ENCODE data around the gene NCBP3.
"Not testable (repeated sequence)": the region's sequence is repeated elsewhere in the genome, so short reads cannot be mapped to it uniquely, and the experiment has no call there.

The NCBP3 gene

DNA sequence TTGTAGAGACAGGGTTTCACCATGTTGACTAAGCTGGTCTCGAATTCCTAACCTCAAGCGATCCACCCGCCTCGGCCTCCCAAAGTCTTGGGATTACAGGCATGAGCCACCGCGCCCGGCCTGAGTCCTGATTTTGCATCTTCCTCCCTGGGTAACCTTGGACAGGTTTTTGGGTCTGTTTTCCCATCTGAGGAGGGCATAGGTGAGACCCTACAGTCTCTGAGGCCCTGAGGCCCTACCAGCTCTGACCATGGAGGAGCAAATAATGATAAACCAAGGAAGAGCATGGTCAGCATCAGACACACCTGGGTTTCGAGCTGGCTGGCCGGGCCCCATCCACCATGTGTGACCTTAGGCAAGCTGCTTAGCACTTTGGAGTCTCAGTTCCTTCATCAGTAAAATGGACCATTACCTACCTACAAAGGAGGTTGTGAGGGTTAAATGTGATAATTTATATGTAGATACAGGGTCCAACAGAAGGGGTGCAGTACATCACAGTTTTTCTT is 1.2 kb upstream of the NCBP3 start:
- DNase-seq (ENCODE audit: low read depth), result no peak

DNA sequence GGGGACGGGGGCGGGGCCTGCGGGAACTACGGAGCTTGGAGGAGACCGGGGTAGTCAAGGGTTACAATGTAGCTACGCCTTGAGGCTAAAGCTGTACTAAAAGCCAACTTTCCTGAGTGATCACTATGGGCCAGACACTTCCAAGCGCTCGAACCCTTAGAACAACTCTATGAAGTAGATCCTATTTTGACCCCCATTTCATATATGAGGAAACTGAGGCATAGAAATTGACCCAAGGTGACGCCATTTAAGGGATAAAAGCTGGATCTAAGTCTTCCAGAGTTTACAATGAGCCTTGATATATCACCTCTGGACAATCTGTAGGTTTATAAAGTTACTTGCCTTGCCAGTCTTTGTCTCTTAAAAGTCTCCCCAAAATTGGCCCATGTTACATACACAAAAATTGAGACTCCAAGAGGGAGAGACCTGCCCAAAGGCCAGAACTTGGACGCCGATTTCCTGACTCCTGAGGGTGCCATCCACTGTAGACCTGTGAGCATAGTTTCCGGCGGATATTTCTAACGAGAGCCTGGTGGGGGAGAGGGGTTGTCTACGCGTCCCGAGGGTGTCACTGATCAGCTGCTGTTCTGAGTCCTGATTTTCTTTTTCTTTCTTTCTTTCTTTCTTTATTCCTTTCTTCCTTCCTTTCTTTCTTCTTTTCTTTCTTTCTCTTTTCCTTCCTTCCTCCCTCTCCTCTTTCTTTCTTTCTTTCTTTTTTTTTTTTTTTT is 555 bp upstream of the NCBP3 start:
- DNase-seq (ENCODE audit: low read depth), result no peak

DNA sequence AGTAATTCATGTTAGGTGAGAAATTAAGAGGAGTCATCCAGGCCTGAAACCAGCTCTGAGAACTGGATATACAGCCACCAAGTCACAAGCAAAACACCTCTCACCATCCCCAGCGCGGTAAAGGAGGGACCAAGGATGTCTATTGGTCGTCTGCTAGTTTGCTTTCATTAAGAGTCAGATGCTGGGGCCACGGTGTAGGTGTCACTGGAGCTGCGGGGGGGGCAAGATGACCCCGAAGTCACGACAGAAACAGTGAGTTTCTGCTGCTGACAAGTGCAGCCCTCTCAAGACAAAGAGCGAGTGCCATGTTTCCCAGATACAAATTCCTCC is 790 bp downstream of the NCBP3 start:
- DNase-seq (ENCODE audit: low read depth), result peak; percentile 25

DNA sequence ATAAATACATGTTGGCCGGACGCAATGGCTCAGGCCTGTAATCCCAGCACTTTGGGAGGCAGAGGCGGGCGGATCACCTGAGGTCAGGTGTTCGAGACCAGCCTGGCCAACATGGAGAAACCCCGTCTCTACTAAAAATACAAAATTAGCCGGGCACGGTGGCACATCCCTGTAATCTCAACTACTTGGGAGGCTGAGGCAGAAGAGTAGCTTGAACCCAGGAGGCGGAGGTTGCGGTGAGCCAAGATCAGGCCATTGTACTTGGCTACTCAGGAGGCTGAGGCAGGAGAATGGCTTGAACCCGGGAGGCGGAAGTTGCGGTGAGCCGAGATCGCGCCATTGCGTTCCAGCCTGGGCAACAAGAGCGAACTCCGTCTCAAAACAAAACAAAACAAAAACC is 1.5 kb downstream of the NCBP3 start:
- not testable (repeated sequence) for DNase-seq (ENCODE audit: low read depth)

DNA sequence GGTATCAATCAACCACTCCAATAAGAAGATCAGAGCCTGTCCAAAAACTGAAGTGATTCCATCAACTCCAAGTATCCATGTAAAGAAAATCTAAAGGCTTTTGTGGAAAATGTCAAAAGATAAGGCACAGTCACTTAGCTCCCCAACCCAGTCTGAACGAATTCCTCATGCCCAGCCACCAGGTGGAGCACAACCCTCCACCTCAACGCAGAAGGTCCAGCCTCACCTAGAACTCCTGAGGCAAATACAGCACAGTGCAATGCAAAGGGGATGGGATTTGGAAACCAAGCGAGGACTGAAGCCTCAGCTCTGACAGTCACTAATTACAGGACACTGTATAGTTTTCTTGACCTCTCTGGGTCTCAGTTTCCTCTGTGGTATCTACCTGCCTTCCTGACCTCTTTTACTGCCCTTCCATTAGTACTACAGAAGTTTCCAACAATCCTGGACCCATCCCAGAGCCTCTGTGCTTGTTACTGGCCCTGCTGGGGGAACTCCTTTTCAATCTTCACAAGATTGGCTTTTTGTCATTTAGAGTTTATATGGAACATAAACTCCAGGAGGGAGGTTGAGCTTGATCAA is 2.0 kb downstream of the NCBP3 start:
- DNase-seq (ENCODE audit: low read depth), result peak; percentile 24

DNA sequence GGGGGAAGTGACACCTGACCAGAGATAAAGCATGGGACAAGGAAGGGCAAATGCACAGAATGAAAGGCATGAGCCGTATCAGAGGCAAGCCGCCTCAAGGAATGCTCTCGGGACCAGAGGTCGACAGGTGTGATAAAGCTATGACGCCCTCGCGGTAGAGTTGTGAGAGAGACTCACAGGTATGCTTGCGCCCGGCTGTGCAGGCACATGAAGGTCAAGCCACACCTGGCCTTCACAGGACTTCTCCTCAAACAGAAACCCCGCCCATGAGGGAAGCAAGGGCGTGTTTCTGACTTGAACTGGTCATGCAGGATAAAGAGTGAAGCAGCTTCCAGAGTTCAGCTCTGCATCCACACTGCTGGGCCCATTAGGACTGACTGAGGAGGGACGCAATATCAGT is 7.8 kb downstream of the NCBP3 start:
- DNase-seq (ENCODE audit: low read depth), result no peak

DNA sequence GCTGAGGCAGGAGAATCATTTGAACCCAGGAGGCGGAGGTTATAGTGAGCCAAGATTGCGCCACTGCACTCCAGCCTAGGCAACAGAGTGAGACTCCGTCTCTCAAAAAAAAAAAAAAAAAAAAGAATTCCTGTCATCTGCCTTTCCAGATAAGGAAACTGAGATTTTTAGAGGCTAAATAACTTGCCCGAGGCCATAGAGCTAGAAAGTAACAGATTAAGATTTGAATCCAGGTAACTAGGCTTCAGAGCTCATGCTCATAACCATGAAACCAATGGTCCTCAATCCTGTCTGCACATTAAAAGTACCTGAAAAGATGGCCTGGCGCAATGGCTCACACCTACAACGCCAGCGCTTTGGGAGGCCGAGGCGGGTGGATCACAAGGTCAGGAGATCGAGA is 9.5 kb downstream of the NCBP3 start:
- DNase-seq (ENCODE audit: low read depth), result no peak

DNA sequence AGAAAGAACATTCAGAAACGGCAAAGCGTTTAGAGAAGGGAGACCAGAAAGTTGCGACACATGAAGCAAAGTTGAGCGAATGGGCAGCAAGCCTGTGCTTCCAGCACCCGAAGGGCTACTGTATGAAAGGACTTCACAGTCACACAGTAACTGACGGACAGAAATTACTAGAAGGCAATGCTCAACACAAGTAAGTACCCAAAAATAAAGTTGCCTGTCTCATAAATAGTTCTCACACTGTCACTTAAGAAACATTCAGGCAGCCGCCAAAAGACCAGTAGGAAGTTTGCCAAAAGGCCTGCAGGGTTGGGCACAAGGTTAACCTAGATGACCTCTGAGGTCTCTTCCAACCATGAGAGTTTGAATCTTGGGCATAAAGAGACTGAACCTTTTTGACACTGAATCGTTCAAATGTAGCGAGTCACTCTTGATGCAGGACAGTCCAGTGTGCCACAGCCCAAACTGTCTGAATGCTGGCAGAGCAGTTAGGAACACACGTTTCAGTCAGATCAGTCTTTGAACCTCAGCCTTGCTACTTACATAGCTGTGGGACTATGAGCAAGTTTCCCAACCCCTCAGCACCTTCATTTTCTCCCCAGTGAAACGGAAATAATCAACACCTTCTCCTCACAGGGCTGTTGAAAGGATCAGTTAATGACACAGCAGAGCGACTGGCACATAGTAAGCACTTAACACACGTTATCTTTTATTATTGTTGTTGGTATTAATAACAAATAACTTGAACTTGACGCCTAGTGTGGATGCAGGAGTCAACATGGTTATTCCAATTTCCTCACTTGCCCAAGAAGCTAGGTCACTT is 10.4 kb downstream of the NCBP3 start:
- DNase-seq (ENCODE audit: low read depth), result no peak

DNA sequence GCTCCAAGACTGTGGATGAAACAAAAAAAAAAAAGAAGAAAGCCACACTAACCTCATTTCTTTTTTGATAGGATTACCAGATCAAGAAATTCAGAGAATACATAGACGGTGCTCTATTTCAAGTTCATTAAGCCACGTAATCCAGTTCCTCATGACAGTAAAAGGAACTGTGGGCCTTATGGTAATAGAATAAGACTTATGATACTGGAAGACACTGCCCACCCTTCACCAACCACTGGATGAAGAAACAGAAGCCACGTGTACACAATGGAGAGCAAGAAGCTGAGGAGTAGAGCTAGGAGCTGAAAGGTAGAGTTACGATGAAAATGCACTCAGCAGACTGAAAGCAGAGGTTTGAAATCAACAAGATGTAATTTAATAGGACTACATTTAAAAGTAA is 11.2 kb downstream of the NCBP3 start:
- no peak for DNase-seq (ENCODE audit: low read depth)

DNA sequence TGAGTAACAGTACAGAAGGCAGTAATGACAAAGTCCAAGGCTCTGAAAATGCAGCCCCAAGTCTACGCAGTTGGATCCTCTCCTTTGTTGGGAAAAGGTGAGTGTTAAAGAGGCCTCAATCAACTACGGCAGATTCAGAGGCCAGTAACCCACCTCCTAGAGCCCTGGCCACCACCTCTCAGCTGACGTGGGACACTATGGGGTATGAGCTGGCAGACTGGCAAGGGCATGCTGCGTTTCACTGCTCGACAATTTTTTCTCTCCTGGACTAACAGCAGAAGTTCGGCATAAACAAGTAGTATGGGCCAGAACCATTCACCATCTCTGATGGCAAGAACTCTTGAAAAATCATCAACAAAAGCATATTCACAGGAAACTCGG is 17.2 kb downstream of the NCBP3 start:
- DNase-seq (ENCODE audit: low read depth), result no peak

DNA sequence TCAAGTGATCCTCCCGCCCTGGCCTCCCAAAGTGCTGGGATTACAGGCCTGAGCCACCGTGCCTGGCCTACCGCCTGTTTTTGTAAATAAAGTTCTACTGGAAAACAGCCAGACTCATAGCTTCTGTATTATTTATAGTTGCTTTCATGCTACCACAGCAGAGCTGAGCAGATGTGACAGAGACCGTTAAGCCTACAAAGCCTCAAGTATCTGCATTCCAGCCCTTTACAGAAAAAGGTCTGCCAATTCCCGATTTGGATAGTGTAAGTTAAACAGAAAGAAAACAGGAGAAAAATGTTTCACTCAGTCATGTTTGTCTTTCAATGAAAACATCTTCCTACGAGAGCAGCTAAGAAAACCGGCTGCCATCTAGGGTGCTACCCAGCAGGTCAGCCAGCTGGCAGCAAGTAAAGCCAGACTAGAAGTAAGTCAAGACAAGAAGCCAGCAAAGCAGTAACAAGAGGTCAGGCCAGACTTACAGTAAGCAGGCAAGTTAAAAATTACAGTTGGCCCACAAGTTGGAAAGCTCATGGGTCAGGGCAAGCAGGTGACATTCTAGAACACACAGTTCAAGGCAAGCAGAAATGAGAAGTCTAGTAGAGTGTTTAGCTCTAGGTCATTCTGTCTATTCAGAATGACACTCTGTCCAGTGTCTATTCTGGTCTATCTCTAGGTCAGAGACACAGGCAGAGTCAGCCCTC is 17.7 kb downstream of the NCBP3 start:
- DNase-seq (ENCODE audit: low read depth), result no peak

DNA sequence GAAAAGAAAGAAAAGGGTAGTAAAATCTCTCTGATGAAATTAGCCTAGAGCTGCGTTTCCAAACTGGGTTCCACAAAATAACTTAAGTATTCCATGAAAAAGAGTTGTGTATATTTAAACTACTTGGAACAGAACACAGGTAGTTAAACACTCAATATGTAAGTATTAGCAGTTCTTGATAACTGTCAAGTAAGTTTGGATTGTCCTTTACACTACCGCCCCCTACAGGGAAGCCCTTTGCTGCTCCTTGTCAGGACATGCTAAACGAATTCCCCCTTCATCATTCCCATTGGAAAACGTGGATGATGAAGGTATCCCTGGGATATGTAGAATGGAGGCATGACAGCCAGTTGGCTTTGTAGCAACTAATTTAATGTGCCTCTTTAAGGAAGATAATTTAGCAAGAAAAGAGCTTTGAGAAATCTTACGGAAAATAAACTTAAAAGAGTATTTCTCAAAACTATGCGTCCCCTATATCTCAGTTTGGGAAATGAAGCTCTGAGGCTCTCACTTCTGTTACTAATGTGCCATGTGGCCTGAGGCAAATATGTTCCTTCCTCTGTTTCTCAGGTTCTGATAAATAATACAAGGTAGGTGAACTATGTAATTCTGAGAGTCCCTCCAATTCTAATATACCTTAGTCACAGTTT is 18.8 kb downstream of the NCBP3 start:
- peak; percentile 53 for DNase-seq (ENCODE audit: low read depth)

DNA sequence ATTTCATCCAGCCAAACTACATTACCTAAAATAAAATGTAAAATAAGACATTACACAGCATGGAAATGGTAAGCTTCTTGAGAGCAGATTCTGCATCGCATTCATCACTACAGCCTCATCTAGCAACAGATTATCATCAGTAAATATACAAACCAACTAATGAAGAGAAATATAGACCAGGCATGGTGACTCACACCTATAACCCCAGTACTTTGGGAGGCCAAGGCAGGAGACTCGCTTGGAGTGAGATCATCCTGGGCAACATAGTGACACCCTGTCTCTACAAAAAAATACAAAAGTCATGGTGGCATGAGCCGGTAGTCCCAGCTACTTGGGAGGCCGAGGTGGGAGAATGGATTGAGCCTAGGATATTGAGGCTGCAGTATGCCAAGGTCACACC is 19.9 kb downstream of the NCBP3 start:
- DNase-seq (ENCODE audit: low read depth), result no peak

DNA sequence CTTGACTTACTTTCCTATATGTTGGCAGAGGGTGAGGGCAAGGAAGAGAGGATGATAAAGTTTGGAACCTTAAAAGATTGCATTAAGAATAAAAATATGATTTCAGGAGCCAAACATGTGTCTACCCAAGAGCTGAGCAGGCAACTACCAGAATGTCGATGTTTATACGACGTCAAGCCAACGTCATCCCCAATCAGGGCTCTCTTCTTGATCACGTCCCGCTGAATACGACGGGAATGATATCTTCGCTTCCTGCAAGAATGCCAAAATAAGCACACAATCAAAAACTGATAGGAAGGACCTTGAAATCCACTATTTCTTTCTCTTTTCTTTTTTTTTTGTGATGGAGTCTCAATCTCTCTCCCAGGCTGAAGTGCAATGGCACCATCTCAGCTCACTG is 24.9 kb downstream of the NCBP3 start:
- no peak for DNase-seq (ENCODE audit: low read depth)

DNA sequence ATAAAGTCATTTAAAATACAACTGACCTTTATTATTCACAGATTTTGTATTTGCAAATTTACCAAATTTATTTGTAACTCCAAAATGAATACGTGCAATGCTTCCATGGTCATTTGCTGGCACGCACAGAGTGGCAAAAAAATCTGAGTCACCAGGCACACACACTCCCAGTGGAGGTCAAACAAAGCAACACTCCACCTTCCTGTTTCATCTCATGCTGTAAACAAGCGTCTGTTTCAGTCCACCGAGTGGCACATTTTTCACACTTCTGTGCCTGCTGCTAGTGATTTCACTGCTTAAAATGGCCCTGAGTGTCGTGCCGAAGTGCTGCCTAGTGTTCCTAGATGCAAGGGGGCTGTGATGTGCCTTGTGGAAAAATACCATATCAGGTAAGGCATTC is 27.3 kb downstream of the NCBP3 start:
- no peak for DNase-seq (ENCODE audit: low read depth)

DNA sequence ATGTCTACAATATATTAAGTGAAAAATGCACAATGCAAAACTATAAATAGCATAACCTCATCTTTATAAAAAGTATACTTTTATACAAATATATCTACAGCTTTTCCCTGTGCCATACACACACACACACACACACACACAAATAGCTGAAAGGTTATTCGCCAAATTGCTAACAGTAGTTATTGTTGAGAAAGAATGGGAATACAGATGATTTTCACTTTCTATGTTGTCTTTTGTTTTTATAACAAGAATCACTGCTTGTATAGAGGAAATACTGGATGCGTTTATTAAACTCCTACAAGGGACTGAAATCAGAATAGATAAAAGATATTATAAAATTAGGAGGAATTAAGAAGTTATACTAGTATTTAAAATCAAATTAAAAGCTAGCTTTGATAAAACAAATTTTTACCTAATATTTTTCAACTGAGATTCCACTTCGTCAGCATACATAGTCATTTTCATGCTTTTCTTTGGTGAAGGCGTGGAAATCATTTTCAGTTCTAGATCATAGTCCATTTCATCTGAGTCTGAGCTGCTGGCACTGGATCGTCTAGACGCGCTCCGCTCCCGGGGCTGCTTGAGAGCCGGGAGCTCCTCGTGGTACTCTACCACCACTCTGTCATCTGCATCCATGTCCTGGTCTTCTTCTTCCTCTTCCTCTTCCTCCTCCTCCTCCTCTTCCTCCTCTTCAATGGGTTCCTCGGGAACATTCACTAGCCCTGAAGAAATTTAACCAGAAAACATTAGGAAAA is 28.0 kb downstream of the NCBP3 start:
- DNase-seq (ENCODE audit: low read depth), result no peak

DNA sequence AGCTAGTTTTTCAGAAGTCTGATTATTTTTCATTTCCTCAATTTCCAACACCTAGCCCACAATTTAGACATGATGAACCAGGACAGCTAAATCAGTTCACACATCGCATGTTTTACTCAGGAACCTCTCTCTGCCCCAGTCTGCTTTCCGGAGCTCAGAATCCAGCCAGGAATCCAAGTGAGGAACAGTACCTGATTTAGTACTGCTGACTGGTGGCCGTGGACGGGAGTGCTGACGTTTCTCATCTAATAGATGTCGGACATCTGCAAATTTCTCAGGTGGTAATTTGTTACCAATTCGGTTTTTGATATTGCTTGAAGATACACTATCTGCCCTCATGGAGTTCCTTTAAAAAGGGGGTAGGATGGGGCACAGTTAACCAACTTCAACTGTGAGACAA is 30.1 kb downstream of the NCBP3 start:
- no peak for DNase-seq (ENCODE audit: low read depth)

DNA sequence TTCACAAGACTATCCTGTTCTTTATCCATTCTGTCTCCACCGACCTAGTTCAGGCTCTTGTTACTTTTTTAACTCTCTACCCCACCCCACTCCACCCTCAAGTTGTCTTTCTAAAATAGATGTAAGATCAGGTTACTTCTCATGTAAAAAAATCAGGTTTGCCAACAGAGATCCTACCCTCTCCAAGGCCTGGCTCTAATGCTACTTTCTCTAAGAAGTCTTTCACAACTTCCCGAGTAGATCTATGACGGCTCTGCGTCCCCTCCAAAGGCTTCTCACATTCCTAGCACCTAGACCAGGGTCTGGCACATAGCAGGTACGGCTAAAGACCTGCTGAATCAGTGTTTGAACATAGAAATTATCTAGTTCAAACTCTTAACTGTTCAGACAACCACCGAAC is 30.9 kb downstream of the NCBP3 start:
- DNase-seq (ENCODE audit: low read depth), result no peak

DNA sequence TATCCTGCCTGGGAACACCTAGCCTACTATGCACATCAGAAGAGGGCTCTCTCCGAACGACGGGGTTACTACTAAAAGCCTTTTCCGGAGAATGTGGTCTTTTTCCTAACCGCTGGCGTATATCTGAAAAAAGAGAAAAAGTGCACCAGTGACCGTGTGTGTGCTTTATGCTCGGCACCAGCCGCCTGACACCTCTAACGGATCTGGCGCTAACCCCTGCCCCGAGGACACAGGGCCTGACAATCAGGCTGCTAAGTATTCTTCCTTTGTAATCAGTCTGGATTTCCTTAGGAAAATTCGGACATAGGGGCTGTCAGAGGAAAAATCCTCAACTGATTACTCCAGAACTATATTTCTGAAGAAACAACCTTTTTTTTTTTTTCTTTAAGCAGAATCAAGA is 31.7 kb downstream of the NCBP3 start:
- DNase-seq (ENCODE audit: low read depth), result no peak

DNA sequence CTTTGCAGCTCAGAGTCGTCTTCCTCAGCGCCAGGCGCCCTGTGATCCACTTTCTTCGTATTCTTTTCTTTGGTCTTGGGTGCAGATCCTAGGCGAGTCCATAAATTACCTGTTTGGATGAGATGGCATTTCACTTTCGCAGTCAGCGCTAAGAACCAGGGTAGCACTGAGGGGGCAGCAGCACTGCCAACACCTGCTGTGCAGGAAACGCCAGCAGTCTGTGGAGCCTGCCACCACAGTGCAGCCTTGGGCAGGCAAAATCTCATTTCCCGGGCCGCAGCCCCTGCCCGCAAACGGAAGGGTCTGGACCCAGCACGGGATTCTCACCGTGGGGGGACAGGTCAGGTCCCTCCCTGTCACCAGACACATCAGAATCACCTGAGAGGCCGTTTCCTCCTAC is 32.9 kb downstream of the NCBP3 start:
- DNase-seq (ENCODE audit: low read depth), result no peak

DNA sequence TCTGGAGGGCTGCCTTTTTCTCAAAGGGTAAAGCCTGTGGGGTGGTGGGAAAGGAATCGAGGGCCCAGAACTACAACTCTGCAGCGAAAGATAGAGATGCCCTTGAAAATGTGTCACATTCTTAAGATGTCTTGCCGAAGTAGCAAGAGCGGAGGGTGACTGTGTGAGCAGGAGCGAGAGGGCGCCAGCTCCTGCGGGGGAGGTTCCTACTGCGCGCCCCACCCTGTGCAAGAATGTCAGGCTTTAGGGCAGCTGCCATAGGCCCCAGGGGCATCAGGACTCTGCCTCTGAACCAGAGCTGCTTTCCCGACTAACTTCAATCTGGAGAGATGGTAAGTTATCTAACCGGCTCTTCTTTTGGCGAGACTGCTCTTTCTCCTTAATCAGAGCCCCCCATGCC is 33.3 kb downstream of the NCBP3 start:
- no peak for DNase-seq (ENCODE audit: low read depth)
